ENCODE data around the gene TOP2A. TPM values are rescaled to one million over a fixed set of nuclear protein-coding genes. Genes with fewer than 3 reads are reported as not detected.

Gene TOP2A
- polyA plus RNA-seq, 1 experiment, result 53.5 TPM

GRCh38 chr17:40348562-40349476, 68.9 kb downstream of the TOP2A start:
- H3K27me3 ChIP-seq (ENCODE audit: control insufficient read depth, insufficient read depth, low read length), result no peaks in the 10 kb centered on the region
- no peak overlapping the region for H3K27ac ChIP-seq (ENCODE audit: low read depth, low read length)
- TF ChIP-seq, protein P1, sequence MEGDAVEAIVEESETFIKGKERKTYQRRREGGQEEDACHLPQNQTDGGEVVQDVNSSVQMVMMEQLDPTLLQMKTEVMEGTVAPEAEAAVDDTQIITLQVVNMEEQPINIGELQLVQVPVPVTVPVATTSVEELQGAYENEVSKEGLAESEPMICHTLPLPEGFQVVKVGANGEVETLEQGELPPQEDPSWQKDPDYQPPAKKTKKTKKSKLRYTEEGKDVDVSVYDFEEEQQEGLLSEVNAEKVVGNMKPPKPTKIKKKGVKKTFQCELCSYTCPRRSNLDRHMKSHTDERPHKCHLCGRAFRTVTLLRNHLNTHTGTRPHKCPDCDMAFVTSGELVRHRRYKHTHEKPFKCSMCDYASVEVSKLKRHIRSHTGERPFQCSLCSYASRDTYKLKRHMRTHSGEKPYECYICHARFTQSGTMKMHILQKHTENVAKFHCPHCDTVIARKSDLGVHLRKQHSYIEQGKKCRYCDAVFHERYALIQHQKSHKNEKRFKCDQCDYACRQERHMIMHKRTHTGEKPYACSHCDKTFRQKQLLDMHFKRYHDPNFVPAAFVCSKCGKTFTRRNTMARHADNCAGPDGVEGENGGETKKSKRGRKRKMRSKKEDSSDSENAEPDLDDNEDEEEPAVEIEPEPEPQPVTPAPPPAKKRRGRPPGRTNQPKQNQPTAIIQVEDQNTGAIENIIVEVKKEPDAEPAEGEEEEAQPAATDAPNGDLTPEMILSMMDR (IDR thresholded peaks at IDR 0.05; ENCODE audit: low read depth, low read length), result no peak
- no peaks in the 10 kb centered on the region; the same call in 1 of the 2 replicates for H3K9me3 ChIP-seq (ENCODE audit: control insufficient read depth, insufficient read depth, low read length)
- POLR2A ChIA-PET, result no interaction called here
- H3K4me3 ChIP-seq (ENCODE audit: low read depth, low read length), result no peak overlapping the region
- CTCF ChIA-PET, result interaction anchor here (0.6 to 2.0 kb wide), 3 partner anchors 32 to 49 kb away, joined by 4 to 13 read pairs (median 10); no protein-coding TSS in a partner anchor
- no peak for DNase-seq (ENCODE audit: low read depth, low spot score)

DNA sequence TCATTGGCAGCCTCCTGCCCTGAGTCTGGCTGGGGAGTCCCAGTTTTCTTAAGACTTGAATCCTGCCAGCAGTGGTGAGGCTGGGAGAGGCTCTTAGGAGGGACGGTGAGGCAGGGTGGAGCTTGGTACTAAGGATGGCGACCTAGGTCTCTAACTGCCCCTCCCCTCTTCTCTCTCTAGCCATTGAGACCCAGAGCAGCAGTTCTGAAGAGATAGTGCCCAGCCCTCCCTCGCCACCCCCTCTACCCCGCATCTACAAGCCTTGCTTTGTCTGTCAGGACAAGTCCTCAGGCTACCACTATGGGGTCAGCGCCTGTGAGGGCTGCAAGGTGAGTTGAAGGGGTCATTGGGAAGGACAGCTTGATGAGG, 69.6 kb downstream of the TOP2A start:
- ChIA-PET CTCF (interaction anchor here (0.5 to 2.0 kb wide), 3 partner anchors 31 to 185 kb away, joined by 4 to 13 read pairs (median 10); no protein-coding TSS in a partner anchor), POLR2A (no interaction called here)
- no peaks in the 10 kb centered on the region; the same call in 1 of the 2 replicates for H3K9me3 ChIP-seq (ENCODE audit: control insufficient read depth, insufficient read depth, low read length)
- TF ChIP-seq, protein P1 (IDR thresholded peaks at IDR 0.05; ENCODE audit: low read depth, low read length), result no peak
- DNase-seq (ENCODE audit: low read depth, low spot score), result no peak
- H3K4me3 ChIP-seq (ENCODE audit: low read depth, low read length), result no peak overlapping the region
- H3K27me3 ChIP-seq (ENCODE audit: control insufficient read depth, insufficient read depth, low read length), result no peaks in the 10 kb centered on the region
- H3K27ac ChIP-seq (ENCODE audit: low read depth, low read length), result no peak overlapping the region

DNA sequence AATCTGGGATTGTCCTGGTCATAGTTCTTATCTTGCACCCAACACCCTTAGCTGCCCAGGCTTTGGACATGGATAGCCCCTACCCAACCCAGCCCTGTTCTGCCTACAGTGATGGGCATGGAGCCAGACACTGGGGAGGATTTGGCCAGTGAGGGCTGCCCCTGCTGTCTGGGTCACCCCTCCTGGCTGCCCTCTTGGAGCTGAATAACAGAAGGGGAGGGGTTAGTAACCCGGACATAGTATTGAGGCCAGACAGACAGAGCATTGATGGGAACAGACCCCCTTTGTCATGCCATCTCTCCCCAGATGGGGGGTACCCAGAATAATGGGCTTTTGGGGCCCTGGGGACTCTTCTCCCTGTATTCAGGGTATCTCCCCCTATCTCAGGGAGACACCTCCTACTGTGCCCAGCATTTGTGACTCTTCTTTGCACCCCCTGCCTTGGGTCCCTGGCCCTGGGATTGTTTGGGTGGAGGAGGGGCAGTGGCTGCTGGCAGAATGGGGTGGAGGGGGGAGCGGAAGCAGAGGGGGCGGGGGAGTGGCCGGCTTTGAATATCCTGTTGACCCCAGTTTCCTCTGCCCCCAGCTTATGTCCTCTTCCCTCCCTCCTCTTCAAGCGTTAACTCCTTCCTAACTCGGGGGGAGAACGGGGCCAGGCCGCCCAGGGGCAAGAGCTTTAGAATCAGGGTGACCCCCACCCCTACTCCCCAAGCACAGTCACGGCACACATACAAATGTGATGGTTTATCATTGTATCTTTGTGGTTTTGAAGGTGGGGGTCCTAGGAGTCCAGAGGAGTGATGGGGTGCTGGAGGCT, 70.2 kb downstream of the TOP2A start:
- no peak overlapping the region for H3K4me3 ChIP-seq (ENCODE audit: low read depth, low read length)
- no peaks in the 10 kb centered on the region for H3K27me3 ChIP-seq (ENCODE audit: control insufficient read depth, insufficient read depth, low read length)
- TF ChIP-seq, protein P1 (IDR thresholded peaks at IDR 0.05; ENCODE audit: low read depth, low read length), result no peak
- no peak overlapping the region for H3K27ac ChIP-seq (ENCODE audit: low read depth, low read length)
- DNase-seq (ENCODE audit: low read depth, low spot score), result no peak
- ChIA-PET CTCF (interaction anchor here (0.5 to 2.0 kb wide), 3 partner anchors 30 to 186 kb away, joined by 4 to 13 read pairs (median 10); no protein-coding TSS in a partner anchor), POLR2A (no interaction called here)
- no peaks in the 10 kb centered on the region; the same call in 1 of the 2 replicates for H3K9me3 ChIP-seq (ENCODE audit: control insufficient read depth, insufficient read depth, low read length)

- Histone ChIP-seq H3K27me3 (ENCODE audit: control insufficient read depth, insufficient read depth, low read length) (no peaks in the 10 kb centered on the region), H3K4me3 (ENCODE audit: low read depth, low read length) (no peak overlapping the region), H3K27ac (ENCODE audit: low read depth, low read length) (no peak overlapping the region), H3K9me3 (ENCODE audit: control insufficient read depth, insufficient read depth, low read length) (no peaks in the 10 kb centered on the region; the same call in 1 of the 2 replicates)
- no peak for DNase-seq (ENCODE audit: low read depth, low spot score)
- ChIA-PET POLR2A (interaction anchor here (1.0 to 1.9 kb wide), 2 partner anchors 39 to 1342 kb away, joined by 3 to 4 read pairs; partner anchors contain the start of gene EIF1), CTCF (interaction anchor here (1.0 to 2.0 kb wide), 2 partner anchors 44 to 52 kb away, joined by 3 to 10 read pairs; no protein-coding TSS in a partner anchor)
- TF ChIP-seq, protein P1 (IDR thresholded peaks at IDR 0.05; ENCODE audit: low read depth, low read length), result no peak
Measured at GRCh38 chr17:40346765-40347158, 70.9 kb downstream of the TOP2A start.
